Activated CD8-positive, alpha-beta T cell treated with anti-CD3 and anti-CD28 coated beads for 36 hours (primary cell): Measurements from ENCODE around the gene TAF1A. TPM values are rescaled to one million over a fixed set of nuclear protein-coding genes. Genes with fewer than 3 reads are reported as not detected.

Source experiments
- ATAC-seq: fragments of 200-7000 bp; cut with Tn5 transposase; one replicate; pipeline ENCODE4 v1.10.0; 2021; ENCODE audit warnings: mild to moderate bottlenecking, moderate library complexity
- CTCF ChIA-PET: fragments of 350-600 bp; sonication (Branson Sonifier 250); formaldehyde crosslinking; loops from one replicate; lab custom pipeline; 2021; ENCODE audit warnings: antibody characterized with exemption; lab: Charles Lee
- POLR2A ChIA-PET: fragments of 350-600 bp; sonication (Branson Sonifier 250); formaldehyde crosslinking; loops from one replicate; lab custom pipeline; 2021; ENCODE audit warnings: antibody characterized with exemption; lab: Charles Lee
- DNase-seq: peaks from one replicate; pipeline ENCODE4 v3.0.0-alpha.2; 2020
- H3K27ac Mint-ChIP-seq: one replicate; pipeline ENCODE4 v1.8.0; 2021; ENCODE audit warnings: mild to moderate bottlenecking, mixed read lengths
- H3K27me3 Mint-ChIP-seq: one replicate; pipeline ENCODE4 v1.8.0; 2021; ENCODE audit warnings: mixed read lengths
- H3K36me3 Mint-ChIP-seq: one replicate; pipeline ENCODE4 v1.8.0; 2021; ENCODE audit warnings: low read depth, mixed read lengths
- H3K4me1 Mint-ChIP-seq: one replicate; pipeline ENCODE4 v1.8.0; 2021; ENCODE audit warnings: low read depth, mixed read lengths
- H3K4me3 Mint-ChIP-seq: one replicate; pipeline ENCODE4 v1.8.0; 2021; ENCODE audit warnings: mild to moderate bottlenecking, moderate library complexity, mixed read lengths
- H3K9me3 Mint-ChIP-seq: one replicate; pipeline ENCODE4 v1.8.0; 2021; ENCODE audit warnings: mixed read lengths
- CTCF ChIP-seq: fragments of 200-600 bp; IDR thresholded peaks from one replicate; pipeline ENCODE4 v1.8.0; 2022; ENCODE audit warnings: antibody characterized with exemption, mild to moderate bottlenecking
- intact Hi-C: fragments of 100-400 bp; cut with micrococcal nuclease; formaldehyde crosslinking; loops from one replicate; pipeline ENCODE4 v1.10.0; 2022
- total RNA-seq, 2 experiments: library from RNA; stranded (reverse); gene quantifications; one replicate each; pipeline ENCODE4 v1.2.3, GENCODE V29; 2021

TAF1A gene
- total RNA-seq, 2 experiments from 2014 or later = 18.4 to 19.0 TPM

GRCh38 chr1:222620566-222620965, 30.8 kb upstream of the TAF1A start:
- no peak overlapping the region for H3K27ac Mint-ChIP-seq
- no peak overlapping the region for H3K4me3 Mint-ChIP-seq
- CTCF ChIA-PET = interaction anchor here (1.0 to 5.0 kb wide), 2 partner anchors 13 to 16 kb away, joined by 3 to 35 read pairs; no protein-coding TSS in a partner anchor
- no peak for TF ChIP-seq CTCF
- no peak for DNase-seq
- H3K9me3 Mint-ChIP-seq = no peaks in the 10 kb centered on the region
- ATAC-seq = no peak
- peaks cover 21% of the 10 kb centered on the region for H3K36me3 Mint-ChIP-seq
- intact Hi-C loops = loop anchor here (2.0 kb wide), 1 partner anchor 32 kb away; the partner anchor contains the start of gene TAF1A
- peaks cover under 1% of the 10 kb centered on the region for H3K27me3 Mint-ChIP-seq
- peaks cover 25% of the 10 kb centered on the region for H3K4me1 Mint-ChIP-seq
- POLR2A ChIA-PET = interaction anchor here (0.6 to 2.1 kb wide), 3 partner anchors 31 to 448 kb away, joined by 3 to 7 read pairs (median 5); partner anchors contain the start of gene TAF1A

DNA sequence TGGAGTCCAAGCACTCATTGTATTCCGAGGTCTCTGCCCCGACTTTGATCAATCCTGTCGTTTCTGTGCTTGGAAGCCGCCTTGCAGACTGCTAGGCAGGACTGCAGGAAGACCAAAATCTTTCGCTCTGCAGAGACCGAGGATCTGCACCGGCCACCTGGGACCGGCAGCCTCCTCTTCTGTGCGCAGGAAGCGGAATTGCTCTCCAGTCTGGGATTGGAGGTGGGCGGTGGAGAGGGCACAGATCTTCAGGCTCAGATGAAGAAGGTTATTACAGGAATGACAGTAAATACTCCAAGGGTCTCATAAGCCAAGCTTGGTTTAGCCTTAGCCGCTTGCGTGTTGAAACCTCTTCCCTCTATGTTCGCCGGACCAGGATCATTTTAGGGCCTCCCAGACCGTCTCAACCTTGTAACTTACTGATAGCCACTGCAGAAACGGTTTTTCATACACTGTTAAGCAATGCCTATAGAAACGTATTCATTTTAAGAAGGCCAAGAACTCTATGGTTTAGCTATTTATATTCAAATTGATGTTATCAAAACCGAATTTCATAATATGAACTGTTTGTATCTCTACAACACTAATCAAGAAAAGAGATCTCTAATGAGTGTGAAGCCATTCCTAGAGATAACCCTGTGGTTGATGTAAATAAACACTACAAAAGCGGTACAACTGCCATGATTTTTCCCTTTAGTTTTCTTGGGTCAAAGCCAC, 29.3 kb upstream of the TAF1A start:
- peaks cover 16% of the 10 kb centered on the region for H3K36me3 Mint-ChIP-seq
- peak overlapping the region; percentile 83 for H3K4me3 Mint-ChIP-seq
- no peak for TF ChIP-seq CTCF
- H3K27me3 Mint-ChIP-seq = peaks cover 10% of the 10 kb centered on the region
- peaks cover 25% of the 10 kb centered on the region for H3K4me1 Mint-ChIP-seq
- intact Hi-C loops = no loop called here
- ATAC-seq = no peak
- H3K9me3 Mint-ChIP-seq = no peaks in the 10 kb centered on the region
- ChIA-PET CTCF (interaction anchor here (1.5 to 5.0 kb wide), 2 partner anchors 15 to 154 kb away, joined by 7 to 35 read pairs; no protein-coding TSS in a partner anchor), POLR2A (interaction anchor here (0.7 to 2.1 kb wide), 4 partner anchors 16 to 34 kb away, joined by 3 to 7 read pairs (median 4); partner anchors contain the start of gene TAF1A)
- peak; percentile 12 for DNase-seq
- H3K27ac Mint-ChIP-seq = peak overlapping the region; percentile 56

GRCh38 chr1:222618001-222618879, 28.5 kb upstream of the TAF1A start, which contains the start of gene MIA3:
TSS of gene MIA3 (plus strand) at chr1:222618097. CDS start at chr1:222618111, 14 bp downstream.
- POLR2A ChIA-PET = interaction anchor here (1.2 to 2.1 kb wide), 2 partner anchors 17 to 35 kb away, joined by 3 to 5 read pairs; no protein-coding TSS in a partner anchor

GRCh38 chr1:222617367-222617951, 27.7 kb upstream of the TAF1A start:
- CTCF ChIA-PET = interaction anchor here (2.4 kb wide), 1 partner anchor 17 kb away, joined by 10 read pairs; no protein-coding TSS in a partner anchor
- intact Hi-C loops = no loop called here

More at GRCh38 chr1:222618001-222618879, 28.5 kb upstream of the TAF1A start, which contains the start of gene MIA3:
- H3K27me3 Mint-ChIP-seq = peaks cover 13% of the 10 kb centered on the region
- no peak for TF ChIP-seq CTCF
- CTCF ChIA-PET = interaction anchor here (5.0 kb wide), 1 partner anchor 15 kb away, joined by 35 read pairs; no protein-coding TSS in a partner anchor
- H3K27ac Mint-ChIP-seq = peak within 1 kb of the TSS; percentile 90
- peaks cover 14% of the 10 kb centered on the region for H3K36me3 Mint-ChIP-seq
- H3K9me3 Mint-ChIP-seq = no peaks in the 10 kb centered on the region
- H3K4me3 Mint-ChIP-seq = peak within 1 kb of the TSS; percentile 83
- intact Hi-C loops = no loop called here
- ATAC-seq (peak; percentile 46), DNase-seq (peak; percentile 82)
- peaks cover 25% of the 10 kb centered on the region for H3K4me1 Mint-ChIP-seq

More at GRCh38 chr1:222617367-222617951, 27.7 kb upstream of the TAF1A start:
- DNase-seq (peak; percentile 95), ATAC-seq (peak; percentile 95)
- no peak for TF ChIP-seq CTCF
- Mint-ChIP-seq H3K4me1 (peaks cover 25% of the 10 kb centered on the region), H3K9me3 (no peaks in the 10 kb centered on the region), H3K27me3 (peaks cover 13% of the 10 kb centered on the region), H3K27ac (peak overlapping the region; percentile 90), H3K36me3 (peaks cover 11% of the 10 kb centered on the region), H3K4me3 (peak overlapping the region; percentile 83)
- POLR2A ChIA-PET = interaction anchor here (1.0 to 1.4 kb wide), 3 partner anchors 19 to 28 kb away, joined by 3 to 6 read pairs (median 5); partner anchors contain the start of gene TAF1A
